Ascending aorta (tissue), 2 donors: Measurements from ENCODE around the gene LENG8. TPM values are rescaled to one million over a fixed set of nuclear protein-coding genes. Genes with fewer than 3 reads are reported as not detected.
A peak's percentile ranks its signal among the peaks of the same experiment; 100 is the strongest.
"Not testable (repeated sequence)": the region's sequence is repeated elsewhere in the genome, so short reads cannot be mapped to it uniquely, and the experiment has no call there.

Source experiments
- DNase-seq, 2 donors: peaks; one replicate each; pipeline ENCODE4 v3.0.0-alpha.2; 2019; ENCODE audit warnings: low spot score in 2 of 2
- H3K27ac ChIP-seq, 2 donors: fragments of 200-600 bp; sonication (generic); one replicate each; pipeline ENCODE4 v1.5.1; 2016 to 2017; ENCODE audit warnings: mild to moderate bottlenecking in 1 of 2
- H3K27me3 ChIP-seq: fragments of 200-600 bp; sonication (generic); one replicate; pipeline ENCODE4 v1.5.1; 2017
- H3K36me3 ChIP-seq, 2 donors: fragments of 200-600 bp; sonication (generic); one replicate each; pipeline ENCODE4 v1.5.1; 2016
- H3K4me1 ChIP-seq, 2 donors: fragments of 200-600 bp; sonication (generic); one replicate each; pipeline ENCODE4 v1.5.1; 2016 to 2017; ENCODE audit warnings: mild to moderate bottlenecking in 1 of 2
- H3K4me3 ChIP-seq, 2 donors: fragments of 200-600 bp; sonication (generic); one replicate each; pipeline ENCODE4 v1.5.1; 2016 to 2017; ENCODE audit warnings: mild to moderate bottlenecking in 1 of 2
- H3K9me3 ChIP-seq, 2 donors: fragments of 200-600 bp; sonication (generic); one replicate each; pipeline ENCODE4 v1.5.1; 2016
- CTCF ChIP-seq, 3 experiments: fragments of 200-600 bp in 2 of 3; fragments of 450-650 bp in 1 of 3; sonication (generic) in 2 of 3; IDR thresholded peaks; one replicate each; pipeline ENCODE4 v1.5.1; 2016 to 2019; ENCODE audit warnings: antibody characterized with exemption in 3 of 3, mild to moderate bottlenecking in 1 of 3, moderate library complexity in 1 of 3
- intact Hi-C: fragments of 100-400 bp; cut with DNase I; formaldehyde crosslinking; loops from one replicate; pipeline ENCODE4 v1.15.1; 2023
- total RNA-seq: library from RNA; depleted of rRNA; stranded (reverse); fragments of >200 nt; gene quantifications from one replicate; pipeline ENCODE4 v1.1.0, GENCODE V29; 2016

The LENG8 gene
- total RNA-seq, 1 donor from 2014 or later: 402 TPM

- Histone ChIP-seq H3K9me3 (no peaks in the 10 kb centered on the region), H3K27ac (no peak overlapping the region), H3K4me3 (no peak overlapping the region), H3K27me3 (no peaks in the 10 kb centered on the region), H3K36me3 (no peaks in the 10 kb centered on the region), H3K4me1 (no peaks in the 10 kb centered on the region)
- peak in 1 of 2 donors; percentile 40 for DNase-seq
- no peak for TF ChIP-seq CTCF (IDR thresholded peaks at IDR 0.05)
- intact Hi-C loops: loop anchor here (5.0 kb wide), 1 partner anchor 193 kb away; no protein-coding TSS in a partner anchor
Observed at GRCh38 chr19:54484451-54484850, 35.5 kb downstream of the LENG8 start.

- Histone ChIP-seq H3K36me3 (no peaks in the 10 kb centered on the region), H3K27ac (no peak overlapping the region), H3K4me3 (no peak overlapping the region), H3K4me1 (no peaks in the 10 kb centered on the region), H3K27me3 (no peaks in the 10 kb centered on the region), H3K9me3 (no peaks in the 10 kb centered on the region)
- no peak for TF ChIP-seq CTCF (IDR thresholded peaks at IDR 0.05)
- intact Hi-C loops: no loop called here
- no peak for DNase-seq
Observed at GRCh38 chr19:54485851-54486250, 36.9 kb downstream of the LENG8 start.

- DNase-seq: no peak
- intact Hi-C loops: no loop called here
- Histone ChIP-seq H3K4me1 (no peaks in the 10 kb centered on the region), H3K27ac (no peak overlapping the region), H3K36me3 (no peaks in the 10 kb centered on the region), H3K27me3 (no peaks in the 10 kb centered on the region), H3K9me3 (no peaks in the 10 kb centered on the region), H3K4me3 (no peak overlapping the region)
- TF ChIP-seq CTCF (IDR thresholded peaks at IDR 0.05): no peak
Observed at GRCh38 chr19:54489341-54489740, 40.3 kb downstream of the LENG8 start.

GRCh38 chr19:54489766-54490165 lies 40.8 kb downstream of the LENG8 start:
- no peaks in the 10 kb centered on the region for H3K36me3 ChIP-seq
- H3K4me1 ChIP-seq: no peaks in the 10 kb centered on the region
- H3K9me3 ChIP-seq: no peaks in the 10 kb centered on the region
- H3K27me3 ChIP-seq: no peaks in the 10 kb centered on the region
- intact Hi-C loops: no loop called here
- H3K27ac ChIP-seq: no peak overlapping the region
- DNase-seq: no peak
- no peak overlapping the region for H3K4me3 ChIP-seq
- no peak for TF ChIP-seq CTCF (IDR thresholded peaks at IDR 0.05)

GRCh38 chr19:54492568-54492967 lies 43.6 kb downstream of the LENG8 start:
- DNase-seq: no peak
- H3K9me3 ChIP-seq: no peaks in the 10 kb centered on the region
- intact Hi-C loops: no loop called here
- H3K36me3 ChIP-seq: no peaks in the 10 kb centered on the region
- no peak overlapping the region for H3K4me3 ChIP-seq
- H3K27ac ChIP-seq: no peak overlapping the region
- H3K4me1 ChIP-seq: no peaks in the 10 kb centered on the region
- no peak for TF ChIP-seq CTCF (IDR thresholded peaks at IDR 0.05)
- no peaks in the 10 kb centered on the region for H3K27me3 ChIP-seq

GRCh38 chr19:54493056-54493455 lies 44.1 kb downstream of the LENG8 start:
- H3K36me3 ChIP-seq, H3K27ac ChIP-seq, DNase-seq, H3K9me3 ChIP-seq, H3K4me1 ChIP-seq, H3K4me3 ChIP-seq, intact Hi-C loops, H3K27me3 ChIP-seq: not testable (repeated sequence)
